Smooth muscle cell (in vitro differentiated cells): Measurements from ENCODE around the gene SSBP3. TPM values are rescaled to one million over a fixed set of nuclear protein-coding genes. Genes with fewer than 3 reads are reported as not detected.

Experiments used
- DNase-seq: peaks from one replicate; lab custom pipeline; 2025; ENCODE audit not compliant: unreplicated experiment; lab: John Stamatoyannopoulos, UW
- H2AFZ ChIP-seq: fragments of 200-600 bp; sonication (generic); 2 replicates; pipeline ENCODE4 v1.6.0; 2016; ENCODE audit warnings: antibody characterized with exemption, low read depth, mild to moderate bottlenecking
- H3F3A ChIP-seq: fragments of 200-600 bp; sonication (generic); 2 replicates; pipeline ENCODE4 v1.6.0; 2017; ENCODE audit warnings: antibody characterized with exemption, low read depth
- H3K27ac ChIP-seq: fragments of 200-600 bp; sonication (generic); 2 replicates; pipeline ENCODE4 v1.5.1; 2016; ENCODE audit warnings: low read depth, mild to moderate bottlenecking
- H3K27me3 ChIP-seq: fragments of 200-600 bp; sonication (generic); 2 replicates; pipeline ENCODE4 v1.6.1; 2016; ENCODE audit warnings: low read depth, mild to moderate bottlenecking
- H3K36me3 ChIP-seq: fragments of 200-600 bp; sonication (generic); 2 replicates; pipeline ENCODE4 v1.5.1; 2016; ENCODE audit warnings: low read depth
- H3K4me1 ChIP-seq: fragments of 200-600 bp; sonication (generic); 2 replicates; pipeline ENCODE4 v1.5.1; 2016; ENCODE audit warnings: low read depth
- H3K4me2 ChIP-seq: fragments of 200-600 bp; sonication (generic); 2 replicates; pipeline ENCODE4 v1.6.0; 2016; ENCODE audit warnings: mild to moderate bottlenecking
- H3K4me3 ChIP-seq: fragments of 200-600 bp; sonication (generic); 2 replicates; pipeline ENCODE4 v1.5.1; 2016; ENCODE audit warnings: mild to moderate bottlenecking
- H3K79me2 ChIP-seq: fragments of 200-600 bp; sonication (generic); 2 replicates; pipeline ENCODE4 v1.6.0; 2016; ENCODE audit warnings: low read depth, mild to moderate bottlenecking
- H3K9ac ChIP-seq: fragments of 200-600 bp; sonication (generic); 2 replicates; pipeline ENCODE4 v1.6.0; 2016; ENCODE audit warnings: low read depth
- H3K9me3 ChIP-seq: fragments of 200-600 bp; sonication (generic); replicated peaks from 2 replicates; pipeline ENCODE4 v1.5.1; 2016; ENCODE audit warnings: low read depth
- H4K20me1 ChIP-seq: fragments of 200-600 bp; sonication (generic); 2 replicates; pipeline ENCODE4 v1.6.0; 2016; ENCODE audit warnings: low read depth
- WGBS: methylation state at CpG from one replicate; pipeline ENCODE4 v1.1.7; 2016; ENCODE audit warnings: low lambda C conversion rate; 5-methylcytosine and 5-hydroxymethylcytosine counted together
- polyA plus RNA-seq: library from polyadenylated mRNA; unstranded; fragments of >200 nt; fragmentation: Nextera tagmentation; extraction: Ambion mirVana; gene quantifications from 2 replicates; pipeline ENCODE4 v1.2.1, GENCODE V29; 2016
- total RNA-seq: library from RNA; depleted of rRNA; stranded (reverse); fragments of >200 nt; gene quantifications from 2 replicates; pipeline ENCODE4 v1.2.3, GENCODE V29; 2014
- TF ChIP-seq, protein P1 (sequence below): fragments of 200-600 bp; sonication (generic); IDR thresholded peaks from 2 replicates; pipeline ENCODE4 v1.5.1; 2017; ENCODE audit warnings: borderline replicate concordance, mild to moderate bottlenecking, antibody characterized with exemption; ENCODE audit not compliant: insufficient read depth, poor library complexity, severe bottlenecking

SSBP3 gene
- total and polyA plus RNA-seq, 2 experiments from 2014 or later = 26.5 to 30.1 TPM

DNA sequence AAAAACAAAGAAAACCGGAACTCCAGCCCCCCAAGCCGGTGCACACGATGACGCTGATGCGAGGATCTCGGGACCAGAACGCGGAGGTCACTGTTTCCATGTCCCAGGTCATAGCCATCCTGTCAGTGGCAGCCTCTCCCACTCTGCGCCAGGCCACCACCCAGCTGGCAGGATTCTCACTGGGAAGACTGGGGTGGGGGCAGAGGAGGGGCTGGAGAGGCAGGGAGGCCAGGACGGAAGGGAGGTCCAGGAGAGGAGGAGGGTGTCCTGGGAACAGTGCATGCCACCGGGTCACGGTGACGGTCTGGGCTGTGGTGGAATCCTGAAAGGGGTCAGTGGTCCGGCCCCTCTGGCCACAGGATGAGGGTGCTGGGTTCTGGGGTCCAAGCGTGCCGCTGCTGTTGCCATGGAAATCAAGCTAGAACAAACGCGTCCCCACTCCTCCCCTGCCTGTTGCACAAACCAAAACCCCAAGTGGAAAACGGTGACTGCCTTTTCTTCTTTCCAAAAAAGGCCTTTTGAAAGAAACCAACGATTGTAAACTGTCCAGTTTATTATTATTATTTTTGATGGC lies 180.1 kb downstream of the SSBP3 start:
- H3K9me3 ChIP-seq = no peaks in the 10 kb centered on the region
- H4K20me1 ChIP-seq = no peaks in the 10 kb centered on the region
- H3K4me1 ChIP-seq = peaks cover 5% of the 10 kb centered on the region
- TF ChIP-seq, protein P1, sequence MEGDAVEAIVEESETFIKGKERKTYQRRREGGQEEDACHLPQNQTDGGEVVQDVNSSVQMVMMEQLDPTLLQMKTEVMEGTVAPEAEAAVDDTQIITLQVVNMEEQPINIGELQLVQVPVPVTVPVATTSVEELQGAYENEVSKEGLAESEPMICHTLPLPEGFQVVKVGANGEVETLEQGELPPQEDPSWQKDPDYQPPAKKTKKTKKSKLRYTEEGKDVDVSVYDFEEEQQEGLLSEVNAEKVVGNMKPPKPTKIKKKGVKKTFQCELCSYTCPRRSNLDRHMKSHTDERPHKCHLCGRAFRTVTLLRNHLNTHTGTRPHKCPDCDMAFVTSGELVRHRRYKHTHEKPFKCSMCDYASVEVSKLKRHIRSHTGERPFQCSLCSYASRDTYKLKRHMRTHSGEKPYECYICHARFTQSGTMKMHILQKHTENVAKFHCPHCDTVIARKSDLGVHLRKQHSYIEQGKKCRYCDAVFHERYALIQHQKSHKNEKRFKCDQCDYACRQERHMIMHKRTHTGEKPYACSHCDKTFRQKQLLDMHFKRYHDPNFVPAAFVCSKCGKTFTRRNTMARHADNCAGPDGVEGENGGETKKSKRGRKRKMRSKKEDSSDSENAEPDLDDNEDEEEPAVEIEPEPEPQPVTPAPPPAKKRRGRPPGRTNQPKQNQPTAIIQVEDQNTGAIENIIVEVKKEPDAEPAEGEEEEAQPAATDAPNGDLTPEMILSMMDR = no peak
- H3K36me3 ChIP-seq = no peaks in the 10 kb centered on the region
- DNase-seq = no peak
- no peak overlapping the region for H2AFZ ChIP-seq
- no peak overlapping the region for H3K4me3 ChIP-seq
- no peaks in the 10 kb centered on the region for H3K27me3 ChIP-seq
- WGBS = 97% methylated on average over 20 of the region's 20 CpGs
- no peaks in the 10 kb centered on the region for H3K79me2 ChIP-seq
- H3K9ac ChIP-seq = no peak overlapping the region
- no peak overlapping the region for H3K4me2 ChIP-seq
- no peak overlapping the region for H3K27ac ChIP-seq
- H3F3A ChIP-seq = peaks cover 4% of the 10 kb centered on the region

GRCh38 chr1:54225378-54225777 lies 180.8 kb downstream of the SSBP3 start:
- WGBS = 95% methylated on average over 6 of the region's 6 CpGs
- Histone ChIP-seq H3K4me2 (no peak overlapping the region), H3K27ac (no peak overlapping the region), H3K36me3 (no peaks in the 10 kb centered on the region), H3F3A (peaks cover 4% of the 10 kb centered on the region), H3K9ac (no peak overlapping the region), H2AFZ (no peak overlapping the region), H3K4me1 (peaks cover 5% of the 10 kb centered on the region), H3K79me2 (no peaks in the 10 kb centered on the region), H3K9me3 (no peaks in the 10 kb centered on the region), H3K27me3 (no peaks in the 10 kb centered on the region), H3K4me3 (no peak overlapping the region), H4K20me1 (no peaks in the 10 kb centered on the region)
- no peak for DNase-seq
- TF ChIP-seq, protein P1 = no peak

- Histone ChIP-seq H2AFZ (no peak overlapping the region), H3K27ac (no peak overlapping the region), H3K79me2 (no peaks in the 10 kb centered on the region), H3F3A (peaks cover 4% of the 10 kb centered on the region), H3K4me1 (peaks cover 5% of the 10 kb centered on the region), H3K4me3 (no peak overlapping the region), H3K36me3 (no peaks in the 10 kb centered on the region), H3K9ac (no peak overlapping the region), H3K4me2 (no peak overlapping the region), H4K20me1 (no peaks in the 10 kb centered on the region), H3K27me3 (no peaks in the 10 kb centered on the region), H3K9me3 (no peaks in the 10 kb centered on the region)
- DNase-seq = no peak
- TF ChIP-seq, protein P1 = no peak
- 97% methylated on average over 6 of the region's 6 CpGs for WGBS
Observed at GRCh38 chr1:54224233-54224632, 182.0 kb downstream of the SSBP3 start.

GRCh38 chr1:54223441-54224202 lies 182.6 kb downstream of the SSBP3 start:
- no peak overlapping the region for H3K27ac ChIP-seq
- no peak for DNase-seq

More at GRCh38 chr1:54223441-54224202, 182.6 kb downstream of the SSBP3 start:
- H2AFZ ChIP-seq = no peak overlapping the region
- no peaks in the 10 kb centered on the region for H4K20me1 ChIP-seq
- peaks cover 5% of the 10 kb centered on the region for H3K4me1 ChIP-seq
- no peak overlapping the region for H3K9ac ChIP-seq
- no peaks in the 10 kb centered on the region for H3K36me3 ChIP-seq
- 94% methylated on average over 16 of the region's 16 CpGs for WGBS
- H3K79me2 ChIP-seq = no peaks in the 10 kb centered on the region
- H3K4me3 ChIP-seq = no peak overlapping the region
- TF ChIP-seq, protein P1 = no peak
- H3F3A ChIP-seq = peaks cover 9% of the 10 kb centered on the region
- H3K9me3 ChIP-seq = no peaks in the 10 kb centered on the region
- H3K27me3 ChIP-seq = no peaks in the 10 kb centered on the region
- no peak overlapping the region for H3K4me2 ChIP-seq
